Cortex of kidney (tissue), 1 donor: ENCODE measurements around the gene KDM6B.
"Not testable (repeated sequence)": the region's sequence is repeated elsewhere in the genome, so short reads cannot be mapped to it uniquely, and the experiment has no call there.

Experiments
- DNase-seq: peaks from one replicate; lab custom pipeline; 2025; lab: John Stamatoyannopoulos, UW

The KDM6B gene

GRCh38 chr17:7833795-7834541 lies at the start of gene KDM6B:
Gene KDM6B, plus strand, starts transcription at chr17:7834217. Its CDS starts 11,338 bp downstream, at chr17:7845555.
- DNase-seq = peak; percentile 76

GRCh38 chr17:7786866-7787265 lies 47.2 kb upstream of the KDM6B start:
- DNase-seq = no peak

- DNase-seq = no peak
Measured at GRCh38 chr17:7789131-7789530, 44.9 kb upstream of the KDM6B start.

- DNase-seq = no peak
Measured at GRCh38 chr17:7790150-7790549, 43.9 kb upstream of the KDM6B start.

GRCh38 chr17:7792611-7793010 lies 41.4 kb upstream of the KDM6B start:
- DNase-seq = no peak

- no peak for DNase-seq
Measured at GRCh38 chr17:7794075-7794663, 39.8 kb upstream of the KDM6B start.

GRCh38 chr17:7797976-7798375 lies 36.0 kb upstream of the KDM6B start:
- DNase-seq = no peak

- no peak for DNase-seq
Measured at GRCh38 chr17:7798839-7799238, 35.2 kb upstream of the KDM6B start.

GRCh38 chr17:7803981-7804380 lies 30.0 kb upstream of the KDM6B start:
- DNase-seq = no peak

GRCh38 chr17:7806587-7806986 lies 27.4 kb upstream of the KDM6B start:
- no peak for DNase-seq

- DNase-seq = no peak
Measured at GRCh38 chr17:7807206-7807605, 26.8 kb upstream of the KDM6B start.

GRCh38 chr17:7809086-7809790 lies 24.8 kb upstream of the KDM6B start:
- DNase-seq = no peak

GRCh38 chr17:7809791-7810343 lies 24.1 kb upstream of the KDM6B start:
- not testable (repeated sequence) for DNase-seq

GRCh38 chr17:7811251-7811650 lies 22.8 kb upstream of the KDM6B start:
- no peak for DNase-seq

GRCh38 chr17:7814969-7815368 lies 19.0 kb upstream of the KDM6B start:
- DNase-seq = no peak

GRCh38 chr17:7816926-7817642 lies 16.9 kb upstream of the KDM6B start:
- no peak for DNase-seq

GRCh38 chr17:7817643-7817964 lies 16.4 kb upstream of the KDM6B start:
- no peak for DNase-seq

- DNase-seq = no peak
Measured at GRCh38 chr17:7818026-7818425, 16.0 kb upstream of the KDM6B start.

GRCh38 chr17:7818746-7819645 lies 15.0 kb upstream of the KDM6B start:
- no peak for DNase-seq

- DNase-seq = no peak
Measured at GRCh38 chr17:7820231-7820630, 13.8 kb upstream of the KDM6B start.

GRCh38 chr17:7822126-7822525 lies 11.9 kb upstream of the KDM6B start:
- no peak for DNase-seq
